NCI-H1694 treated with DMSO at 0.1 percent for 48 hours (cell line): ENCODE results near the gene CPED1.

Source experiments
- DNase-seq: peaks from one replicate; lab custom pipeline; 2025; lab: John Stamatoyannopoulos, UW

CPED1 gene

DNA sequence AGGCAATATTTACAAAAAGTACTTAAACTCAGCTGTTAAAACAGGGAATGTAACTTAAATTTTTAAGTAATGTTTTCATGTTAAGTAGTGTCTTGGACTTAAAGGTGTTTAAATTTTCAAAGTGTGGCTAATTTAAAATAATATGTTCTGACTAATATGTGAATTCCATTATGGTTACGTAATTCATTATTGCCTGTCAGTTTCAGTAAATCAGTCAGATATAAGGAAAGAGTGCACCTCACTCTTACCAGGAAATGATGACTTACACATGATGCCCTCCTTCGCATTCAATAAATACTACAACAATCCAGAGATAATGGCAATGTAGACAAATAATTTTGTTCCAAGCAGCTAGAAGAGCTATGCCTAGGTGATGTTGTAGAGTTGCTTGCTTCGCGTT is 271.3 kb downstream of the CPED1 start:
- DNase-seq = no peak

DNA sequence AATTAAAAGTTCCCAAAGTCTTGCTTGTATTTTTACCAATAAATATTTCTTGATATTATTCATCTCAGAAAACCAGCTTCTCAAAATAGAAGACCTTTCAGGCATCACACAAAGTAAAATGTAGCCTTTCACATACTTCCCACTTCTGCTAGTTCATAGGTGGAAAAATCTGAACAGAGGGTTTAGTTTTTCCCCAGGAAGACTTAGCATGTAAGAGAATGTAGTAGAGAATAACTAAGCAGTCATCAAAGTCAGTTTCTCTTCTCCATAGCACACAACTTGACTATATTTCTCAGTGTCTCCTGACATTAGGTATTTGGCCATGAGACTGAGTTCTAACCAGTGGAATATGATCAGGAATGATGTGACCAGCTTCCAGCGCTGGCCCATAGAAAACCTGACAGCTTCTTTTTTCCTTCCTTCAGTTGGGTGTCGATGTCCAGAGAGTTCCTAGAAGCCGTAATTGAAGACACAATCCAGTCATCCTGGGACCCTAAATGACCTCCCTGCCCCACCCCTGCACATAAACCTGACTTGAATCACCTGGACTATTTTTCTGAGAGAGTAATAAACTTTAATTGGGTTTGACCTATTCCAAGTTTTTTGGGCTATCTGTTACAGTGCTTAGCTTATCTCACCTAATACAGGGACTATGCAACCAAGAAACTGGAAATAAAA is 272.8 kb downstream of the CPED1 start:
- DNase-seq = no peak

DNA sequence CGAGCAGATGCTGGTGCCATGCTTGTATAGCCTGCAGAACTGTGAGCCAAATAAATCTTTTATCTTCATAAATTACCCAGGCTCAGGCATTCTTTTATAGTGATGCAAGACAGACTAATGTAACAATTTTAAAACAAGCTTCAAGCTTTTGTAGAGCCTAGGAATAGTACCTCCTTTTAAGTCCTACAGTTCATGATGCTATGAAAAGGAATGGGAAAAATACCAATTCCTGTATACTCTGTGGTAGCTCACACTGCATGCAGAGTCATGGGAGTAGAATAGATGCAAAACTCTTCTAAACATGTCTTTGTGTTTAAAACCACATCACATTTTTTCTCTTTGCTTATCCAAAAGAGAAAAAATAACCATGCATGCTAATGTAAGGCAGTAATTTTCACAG is 273.7 kb downstream of the CPED1 start:
- DNase-seq = no peak

DNA sequence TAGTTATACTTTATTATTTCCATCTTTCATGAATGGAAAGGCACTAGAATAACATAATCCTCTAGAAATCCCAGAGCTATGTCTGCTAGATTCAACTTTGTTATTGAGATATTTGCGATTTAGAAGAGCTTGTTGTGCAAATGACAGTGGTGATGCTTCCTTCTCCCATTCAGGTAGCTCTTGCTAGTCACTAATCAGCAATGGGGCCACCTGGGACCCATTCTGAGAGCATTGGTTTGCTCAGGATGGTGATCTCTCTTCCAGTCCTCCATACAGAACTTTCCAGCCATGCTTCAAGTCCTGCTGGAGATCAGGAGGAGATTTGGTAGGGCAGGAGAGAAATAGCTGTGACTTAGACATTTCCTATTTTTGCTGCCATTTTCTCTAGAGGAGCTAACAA is 274.5 kb downstream of the CPED1 start:
- no peak for DNase-seq

- DNase-seq = peak; percentile 40
These were observed 277.9 kb downstream of the CPED1 start for GRCh38 chr7:121266307-121266894.

- DNase-seq = no peak
These were observed 279.1 kb downstream of the CPED1 start for GRCh38 chr7:121267612-121268011.

DNA sequence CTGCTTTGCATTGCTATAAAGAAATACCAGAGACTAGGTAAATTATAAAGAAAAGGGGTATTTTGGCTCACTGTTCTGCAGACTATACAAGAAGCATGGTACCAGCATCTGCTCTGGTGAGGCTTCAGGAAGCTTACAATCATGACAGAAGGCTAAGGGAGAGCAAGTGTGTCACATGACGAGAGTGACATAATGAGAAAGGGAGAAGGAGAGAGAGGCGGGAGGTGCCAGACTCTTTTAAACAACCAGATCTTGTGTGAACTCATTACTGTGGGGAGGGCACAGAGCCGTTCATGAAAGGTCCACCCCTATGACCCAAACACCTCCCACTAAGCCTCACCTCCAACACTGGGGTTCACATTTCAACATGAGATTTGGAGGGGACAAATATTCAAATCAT is 281.3 kb downstream of the CPED1 start:
- no peak for DNase-seq

- no peak for DNase-seq
These were observed 282.6 kb downstream of the CPED1 start for GRCh38 chr7:121271098-121271497.

DNA sequence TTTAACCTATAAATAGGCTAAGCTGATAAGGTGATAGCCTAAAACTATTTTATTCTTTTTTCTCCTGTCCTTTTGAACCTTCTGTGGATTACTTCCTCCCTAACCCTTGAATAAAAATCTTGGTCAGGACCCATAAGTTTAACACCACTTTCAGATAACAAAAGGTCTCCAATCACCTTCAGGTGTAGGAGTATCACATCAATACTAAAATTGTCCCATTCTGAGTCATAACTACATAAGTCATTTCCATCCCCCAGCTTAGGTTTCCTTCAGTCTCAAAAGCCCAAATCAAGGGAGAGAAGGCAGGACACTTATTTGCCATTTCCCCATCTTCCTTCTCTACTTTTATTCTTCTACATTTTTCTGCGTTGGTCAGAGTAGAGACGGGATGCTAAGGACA is 283.4 kb downstream of the CPED1 start:
- DNase-seq = no peak

DNA sequence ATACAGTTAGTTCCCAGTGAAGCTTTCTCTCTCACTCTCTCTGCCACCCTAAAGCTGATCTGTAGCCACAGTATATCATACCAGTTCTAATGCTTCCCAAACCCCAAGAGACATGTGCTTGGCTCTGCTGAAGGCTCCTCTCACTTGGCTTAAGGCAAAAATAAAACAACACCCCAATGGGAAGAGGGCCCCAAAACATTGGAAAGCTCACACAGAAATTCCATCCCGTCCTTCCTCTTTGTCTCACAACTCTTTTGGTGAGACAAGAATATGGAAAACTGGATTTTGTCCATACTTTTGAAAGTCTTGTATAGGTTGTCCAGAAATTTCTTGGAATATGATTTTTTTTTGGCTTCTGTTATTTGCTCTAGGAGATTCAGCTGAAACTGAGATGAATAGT is 284.2 kb downstream of the CPED1 start:
- DNase-seq = no peak

DNA sequence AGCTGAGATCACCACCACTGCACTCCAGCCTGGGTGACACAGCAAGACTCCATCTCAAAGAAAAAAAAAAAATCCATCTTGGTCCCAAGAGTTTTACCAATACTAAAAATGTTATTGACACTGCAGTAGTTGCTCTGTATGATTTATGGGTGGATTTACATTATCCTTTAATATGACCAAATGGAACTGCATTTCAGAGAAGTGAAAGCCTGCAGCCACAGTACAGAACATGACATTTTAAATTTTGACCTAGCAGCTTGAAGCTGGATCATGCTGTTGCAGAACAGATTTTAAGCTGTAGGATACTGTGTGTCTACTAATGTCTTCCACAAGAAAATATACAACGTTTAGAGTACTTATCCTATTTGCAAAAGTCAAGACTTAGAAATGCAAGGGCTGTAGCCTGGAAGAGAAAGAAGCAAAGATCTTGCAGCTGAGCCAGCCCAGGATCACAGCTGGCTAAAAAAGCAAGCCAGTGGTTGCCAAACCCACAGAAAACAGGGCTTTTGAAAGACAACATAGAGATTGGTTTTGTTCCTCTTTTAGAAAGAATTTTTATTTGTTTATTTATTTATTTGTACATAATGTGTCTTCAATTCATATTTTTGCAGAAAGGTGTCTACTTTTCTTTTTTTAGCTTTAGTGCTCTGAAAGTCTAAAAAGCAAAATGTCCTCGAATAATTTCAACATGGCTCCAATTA is 285.1 kb downstream of the CPED1 start:
- no peak for DNase-seq

DNA sequence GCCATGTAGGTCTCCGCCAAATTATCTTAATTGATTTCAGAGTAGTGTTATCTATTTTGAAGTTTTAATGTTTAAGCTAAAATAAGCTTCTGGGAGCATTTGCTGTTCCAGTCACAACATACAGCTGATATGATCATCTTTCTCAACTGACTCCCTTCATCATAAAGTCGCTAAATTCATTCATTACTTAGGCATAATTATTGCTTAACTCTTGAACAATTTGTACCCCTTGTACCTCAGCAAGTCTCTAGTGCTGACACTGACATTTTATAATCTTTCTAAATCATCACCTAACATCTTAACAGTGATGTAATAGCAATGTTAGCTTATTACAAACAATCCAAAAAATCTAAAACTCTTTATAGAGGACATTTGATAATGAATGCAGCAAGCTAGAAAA is 286.0 kb downstream of the CPED1 start:
- DNase-seq = no peak

DNA sequence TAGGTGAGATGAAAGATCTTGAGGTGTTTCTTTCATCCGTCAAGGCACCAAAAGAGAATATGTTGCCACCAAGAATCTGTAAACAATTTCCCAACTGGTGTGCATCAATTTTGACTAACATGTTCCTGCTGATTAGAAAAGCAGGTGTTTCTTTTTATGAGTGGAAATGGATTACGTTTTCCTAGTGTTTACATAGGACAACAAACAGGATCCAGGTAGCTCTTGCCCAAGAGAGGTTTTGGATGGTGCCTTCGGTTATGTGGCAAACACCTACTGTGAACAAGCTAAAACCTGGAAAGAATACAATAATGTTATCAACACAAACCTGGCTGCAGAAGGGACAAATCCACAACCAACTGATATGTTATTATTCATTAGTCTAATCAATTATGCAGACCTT is 286.7 kb downstream of the CPED1 start:
- no peak for DNase-seq

DNA sequence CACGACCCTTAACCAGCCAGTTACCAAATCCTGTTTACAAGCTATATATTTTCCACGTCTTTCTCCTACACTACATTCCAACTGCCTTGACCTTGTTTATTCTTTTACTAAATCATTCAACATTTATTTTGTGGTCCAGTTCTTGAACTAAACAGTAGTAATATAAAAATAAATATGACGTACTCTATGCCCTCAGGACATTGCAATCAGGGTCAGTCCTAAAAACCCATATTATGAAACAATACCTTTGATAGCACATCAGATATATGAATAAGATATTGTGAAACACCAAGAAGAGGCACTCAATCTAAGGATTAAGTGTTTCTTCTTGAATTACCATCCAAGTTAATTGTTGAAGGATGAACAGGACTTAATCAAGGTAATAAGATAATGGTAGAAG is 287.8 kb downstream of the CPED1 start:
- no peak for DNase-seq

- no peak for DNase-seq
These were observed 289.9 kb downstream of the CPED1 start for GRCh38 chr7:121278120-121279021.

- no peak for DNase-seq
These were observed 290.6 kb downstream of the CPED1 start for GRCh38 chr7:121279060-121279620.

- no peak for DNase-seq
These were observed 291.3 kb downstream of the CPED1 start for GRCh38 chr7:121279822-121280221.

GRCh38 chr7:121280656-121281055 is 292.1 kb downstream of the CPED1 start:
- DNase-seq = no peak

- no peak for DNase-seq
These were observed 293.6 kb downstream of the CPED1 start for GRCh38 chr7:121282129-121282528.

- DNase-seq = no peak
These were observed 296.7 kb downstream of the CPED1 start for GRCh38 chr7:121285066-121285667.

DNA sequence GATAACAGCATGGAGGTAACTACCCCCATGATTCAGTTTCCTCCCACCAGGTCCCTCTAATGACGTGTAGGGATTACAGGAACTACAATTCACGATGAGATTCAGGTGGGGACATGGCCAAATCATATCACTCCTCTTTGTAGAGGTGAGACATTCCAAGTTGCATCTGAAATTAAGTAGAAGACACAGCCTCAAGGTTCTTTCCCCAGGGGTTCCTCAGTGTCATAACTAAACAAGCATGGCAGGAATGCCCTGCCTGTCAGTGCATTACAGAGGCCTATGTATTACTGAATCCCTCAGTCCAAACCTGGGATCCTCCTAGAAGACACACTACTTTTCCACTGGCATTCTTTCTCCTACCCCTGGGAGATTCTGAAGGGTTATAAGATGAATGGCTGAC is 297.7 kb downstream of the CPED1 start:
- DNase-seq = no peak
